Mucosa of rectum (tissue), 2 donors: ENCODE results near the gene PER1.

ENCODE experiments used
- H3K27ac ChIP-seq, 2 donors: one replicate each; pipeline ENCODE4 v1.7.0; 2013; ENCODE audit warnings: inconsistent platforms in 2 of 2, low read depth in 2 of 2, low read length in 2 of 2
- H3K27me3 ChIP-seq, 2 donors: one replicate each; pipeline ENCODE4 v1.7.0; 2013; ENCODE audit warnings: low read length in 2 of 2; ENCODE audit not compliant: control insufficient read depth in 2 of 2, insufficient read depth in 2 of 2
- H3K36me3 ChIP-seq, 2 donors: one replicate each; pipeline ENCODE4 v1.7.0; 2013; ENCODE audit warnings: low read length in 2 of 2; ENCODE audit not compliant: control insufficient read depth in 2 of 2, insufficient read depth in 2 of 2
- H3K4me1 ChIP-seq, 2 donors: one replicate each; pipeline ENCODE4 v1.7.0; 2013; ENCODE audit warnings: low read length in 2 of 2, mild to moderate bottlenecking in 1 of 2; ENCODE audit not compliant: control insufficient read depth in 2 of 2, insufficient read depth in 2 of 2
- H3K4me3 ChIP-seq, 2 donors: one replicate each; pipeline ENCODE4 v1.7.0; 2013; ENCODE audit warnings: low read length in 2 of 2
- H3K9ac ChIP-seq, 2 donors: one replicate each; pipeline ENCODE4 v1.7.0; 2013; ENCODE audit warnings: low read length in 2 of 2, low read depth in 1 of 2, mild to moderate bottlenecking in 1 of 2
- H3K9me3 ChIP-seq, 2 donors: one replicate each; pipeline ENCODE4 v1.7.0; 2013; ENCODE audit warnings: low read length in 2 of 2; ENCODE audit not compliant: control insufficient read depth in 2 of 2
- donor health status: healthy.
- donor health status: Normal muscosa, but diverticular disease.

The PER1 gene

GRCh38 chr17:8159459-8160223 lies 7.4 kb upstream of the PER1 start:
- Histone ChIP-seq H3K27ac (peak overlapping the region in 1 of 2 donors; percentile 16), H3K4me3 (no peak overlapping the region), H3K4me1 (peaks cover 57 to 59% of the 10 kb centered on the region in 2 donors), H3K9ac (peak overlapping the region in 1 of 2 donors; percentile 21), H3K9me3 (no peaks in the 10 kb centered on the region), H3K27me3 (no peaks in the 10 kb centered on the region), H3K36me3 (peaks cover 16 to 17% of the 10 kb centered on the region in 2 donors)

- Histone ChIP-seq H3K27ac (peak overlapping the region; percentile 88 to 90), H3K27me3 (no peaks in the 10 kb centered on the region), H3K4me3 (no peak overlapping the region), H3K9me3 (no peaks in the 10 kb centered on the region), H3K36me3 (peaks cover 16 to 17% of the 10 kb centered on the region in 2 donors), H3K9ac (peak overlapping the region in 1 of 2 donors; percentile 21), H3K4me1 (peaks cover 53 to 60% of the 10 kb centered on the region in 2 donors)
Observed at GRCh38 chr17:8159032-8159400, 6.8 kb upstream of the PER1 start.

GRCh38 chr17:8158267-8159031 lies 6.2 kb upstream of the PER1 start:
- Histone ChIP-seq H3K27ac (peak overlapping the region; percentile 88 to 90), H3K9me3 (no peaks in the 10 kb centered on the region), H3K36me3 (peaks cover 16 to 17% of the 10 kb centered on the region in 2 donors), H3K9ac (peak overlapping the region; percentile 47 to 69), H3K4me3 (peak overlapping the region in 1 of 2 donors; percentile 20), H3K4me1 (peaks cover 50 to 61% of the 10 kb centered on the region in 2 donors), H3K27me3 (no peaks in the 10 kb centered on the region)

- H3K27me3 ChIP-seq = no peaks in the 10 kb centered on the region
- H3K27ac ChIP-seq = peak overlapping the region; percentile 98 to 100
- peaks cover 18% of the 10 kb centered on the region in 2 donors for H3K36me3 ChIP-seq
- peaks cover 57 to 66% of the 10 kb centered on the region in 2 donors for H3K4me1 ChIP-seq
- peak overlapping the region; percentile 95 to 99 for H3K4me3 ChIP-seq
- H3K9ac ChIP-seq = peak overlapping the region; percentile 97 to 100
- no peaks in the 10 kb centered on the region for H3K9me3 ChIP-seq
Observed at GRCh38 chr17:8156246-8156992, 4.2 kb upstream of the PER1 start.

GRCh38 chr17:8155996-8156245 lies 3.7 kb upstream of the PER1 start:
- Histone ChIP-seq H3K4me1 (peaks cover 56 to 65% of the 10 kb centered on the region in 2 donors), H3K9ac (peak overlapping the region; percentile 97 to 100)

GRCh38 chr17:8155231-8155995 lies 3.2 kb upstream of the PER1 start:
- peaks cover 56 to 65% of the 10 kb centered on the region in 2 donors for H3K4me1 ChIP-seq
- H3K4me3 ChIP-seq = peak overlapping the region; percentile 95 to 99
- H3K9me3 ChIP-seq = no peaks in the 10 kb centered on the region

More at GRCh38 chr17:8155996-8156245, 3.7 kb upstream of the PER1 start:
- H3K9me3 ChIP-seq = no peaks in the 10 kb centered on the region
- H3K27ac ChIP-seq = peak overlapping the region; percentile 98 to 100
- H3K36me3 ChIP-seq = peaks cover 13% of the 10 kb centered on the region in 2 donors
- no peaks in the 10 kb centered on the region for H3K27me3 ChIP-seq
- H3K4me3 ChIP-seq = peak overlapping the region; percentile 95 to 99

GRCh38 chr17:8154608-8155155 lies 2.5 kb upstream of the PER1 start:
- no peaks in the 10 kb centered on the region for H3K9me3 ChIP-seq
- H3K27me3 ChIP-seq = no peaks in the 10 kb centered on the region
- peak overlapping the region; percentile 97 to 100 for H3K9ac ChIP-seq
- H3K4me1 ChIP-seq = peaks cover 56 to 62% of the 10 kb centered on the region in 2 donors
- peaks cover 13 to 15% of the 10 kb centered on the region in 2 donors for H3K36me3 ChIP-seq
- H3K27ac ChIP-seq = peak overlapping the region; percentile 98 to 100
- peak overlapping the region; percentile 95 to 99 for H3K4me3 ChIP-seq

More at GRCh38 chr17:8155231-8155995, 3.2 kb upstream of the PER1 start:
- Histone ChIP-seq H3K9ac (peak overlapping the region; percentile 97 to 100), H3K36me3 (peaks cover 9 to 12% of the 10 kb centered on the region in 2 donors), H3K27ac (peak overlapping the region; percentile 98 to 100), H3K27me3 (no peaks in the 10 kb centered on the region)

- Histone ChIP-seq H3K9ac (peak overlapping the region; percentile 97 to 100), H3K27ac (peak overlapping the region; percentile 98 to 100), H3K4me3 (peak overlapping the region; percentile 95 to 99), H3K36me3 (peaks cover 15 to 19% of the 10 kb centered on the region in 2 donors), H3K27me3 (no peaks in the 10 kb centered on the region), H3K4me1 (peaks cover 56 to 62% of the 10 kb centered on the region in 2 donors), H3K9me3 (no peaks in the 10 kb centered on the region)
Observed at GRCh38 chr17:8153957-8154607, 1.9 kb upstream of the PER1 start.

GRCh38 chr17:8153525-8153956 lies 1.3 kb upstream of the PER1 start:
- Histone ChIP-seq H3K4me1 (peaks cover 54 to 58% of the 10 kb centered on the region in 2 donors), H3K36me3 (peaks cover 19 to 23% of the 10 kb centered on the region in 2 donors), H3K9me3 (no peaks in the 10 kb centered on the region), H3K4me3 (peak overlapping the region; percentile 60 to 89), H3K9ac (peak overlapping the region; percentile 82 to 95), H3K27ac (peak overlapping the region; percentile 98 to 100), H3K27me3 (no peaks in the 10 kb centered on the region)
